Measurements from ENCODE around the gene ALK.

The ALK gene

GRCh38 chr2:29689666-29690065 lies 231.7 kb downstream of the ALK start:
- H3K36me3 ChIP-seq: no peaks in the 10 kb centered on the region
- no peaks in the 10 kb centered on the region for H3K4me1 ChIP-seq
- no peak overlapping the region for H3K9ac ChIP-seq
- TF ChIP-seq Cebpa-rat (IDR thresholded peaks at IDR 0.05): no peak
- no peaks in the 10 kb centered on the region for H4K20me1 ChIP-seq
- no peak overlapping the region for H3K27ac ChIP-seq
- no peak overlapping the region for H3K4me3 ChIP-seq
- peaks cover 6% of the 10 kb centered on the region for H3K9me3 ChIP-seq
- no peaks in the 10 kb centered on the region for H3K27me3 ChIP-seq
- H3K4me2 ChIP-seq: no peak overlapping the region

- Histone ChIP-seq H3K9ac (no peak overlapping the region), H3K4me3 (no peak overlapping the region), H3K27me3 (no peaks in the 10 kb centered on the region), H3K9me3 (peaks cover 6% of the 10 kb centered on the region), H4K20me1 (no peaks in the 10 kb centered on the region), H3K36me3 (no peaks in the 10 kb centered on the region), H3K27ac (no peak overlapping the region), H3K4me2 (no peak overlapping the region), H3K4me1 (no peaks in the 10 kb centered on the region)
- TF ChIP-seq Cebpa-rat (IDR thresholded peaks at IDR 0.05): no peak
These were observed 233.0 kb downstream of the ALK start for GRCh38 chr2:29688429-29688828.

- TF ChIP-seq Cebpa-rat (IDR thresholded peaks at IDR 0.05): no peak
- H3K27me3 ChIP-seq: no peaks in the 10 kb centered on the region
- H4K20me1 ChIP-seq: no peaks in the 10 kb centered on the region
- no peak overlapping the region for H3K9ac ChIP-seq
- peaks cover 2% of the 10 kb centered on the region for H3K9me3 ChIP-seq
- no peak overlapping the region for H3K4me2 ChIP-seq
- no peak overlapping the region for H3K27ac ChIP-seq
- H3K4me3 ChIP-seq: no peak overlapping the region
- no peaks in the 10 kb centered on the region for H3K36me3 ChIP-seq
- H3K4me1 ChIP-seq: no peaks in the 10 kb centered on the region
These were observed 234.3 kb downstream of the ALK start for GRCh38 chr2:29687121-29687520.

DNA sequence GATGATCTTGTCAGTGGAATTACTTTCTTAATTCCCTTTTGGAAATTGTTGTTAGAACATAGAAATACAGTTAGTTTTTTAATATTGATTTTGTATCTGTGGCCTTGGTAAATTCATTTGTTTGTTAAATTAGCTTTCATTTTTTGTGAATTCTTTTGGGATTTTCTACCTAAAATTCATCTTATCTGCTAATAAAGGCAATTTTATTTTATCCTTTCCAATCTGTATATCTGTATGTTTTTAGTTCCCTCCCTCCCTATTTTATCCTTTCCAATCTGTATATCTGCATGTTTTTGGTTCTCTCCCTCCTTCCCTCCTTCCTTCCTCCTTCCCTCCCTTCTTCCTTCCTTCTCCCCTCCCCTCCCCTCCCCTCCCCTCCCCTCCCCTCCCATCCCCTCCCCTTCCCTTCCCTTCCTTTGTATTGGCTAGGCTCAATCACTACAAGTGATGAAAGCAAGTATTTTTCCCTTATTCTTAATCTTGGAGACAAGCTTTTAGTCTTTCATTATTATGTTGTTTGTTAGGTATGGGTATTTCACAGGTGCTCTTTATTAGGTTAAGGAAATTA lies 244.4 kb downstream of the ALK start:
- Histone ChIP-seq H4K20me1 (no peaks in the 10 kb centered on the region), H3K36me3 (no peaks in the 10 kb centered on the region), H3K4me1 (no peaks in the 10 kb centered on the region), H3K4me3 (no peak overlapping the region), H3K9ac (no peak overlapping the region), H3K27me3 (no peaks in the 10 kb centered on the region), H3K27ac (no peak overlapping the region), H3K4me2 (no peak overlapping the region), H3K9me3 (no peaks in the 10 kb centered on the region)
- no peak for TF ChIP-seq Cebpa-rat (IDR thresholded peaks at IDR 0.05)

DNA sequence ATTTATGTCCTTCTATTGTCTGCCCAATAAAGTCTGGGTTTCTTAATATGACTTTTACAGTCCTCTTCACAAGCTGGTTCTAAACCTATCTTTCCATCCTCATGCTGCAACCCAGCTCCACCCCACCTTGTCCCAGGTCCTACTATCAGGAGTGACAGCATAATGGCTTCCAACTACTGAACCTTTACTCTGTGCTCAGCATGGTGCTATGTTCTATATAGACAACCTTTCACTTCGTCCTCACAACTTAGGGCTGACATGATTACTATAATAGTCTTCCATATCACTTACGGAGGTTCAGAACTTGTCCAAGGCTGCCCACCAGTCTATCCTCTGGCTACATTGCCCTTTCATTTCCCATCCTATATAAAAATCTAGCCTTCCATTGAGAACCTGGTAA lies 256.8 kb downstream of the ALK start:
- no peak for TF ChIP-seq Cebpa-rat (IDR thresholded peaks at IDR 0.05)
- H3K4me2 ChIP-seq: no peak overlapping the region
- H3K36me3 ChIP-seq: no peaks in the 10 kb centered on the region
- no peaks in the 10 kb centered on the region for H4K20me1 ChIP-seq
- no peaks in the 10 kb centered on the region for H3K27me3 ChIP-seq
- no peak overlapping the region for H3K4me3 ChIP-seq
- no peaks in the 10 kb centered on the region for H3K4me1 ChIP-seq
- no peak overlapping the region for H3K27ac ChIP-seq
- H3K9ac ChIP-seq: no peak overlapping the region
- peaks cover 4% of the 10 kb centered on the region; the same call in 1 of the 2 replicates for H3K9me3 ChIP-seq

DNA sequence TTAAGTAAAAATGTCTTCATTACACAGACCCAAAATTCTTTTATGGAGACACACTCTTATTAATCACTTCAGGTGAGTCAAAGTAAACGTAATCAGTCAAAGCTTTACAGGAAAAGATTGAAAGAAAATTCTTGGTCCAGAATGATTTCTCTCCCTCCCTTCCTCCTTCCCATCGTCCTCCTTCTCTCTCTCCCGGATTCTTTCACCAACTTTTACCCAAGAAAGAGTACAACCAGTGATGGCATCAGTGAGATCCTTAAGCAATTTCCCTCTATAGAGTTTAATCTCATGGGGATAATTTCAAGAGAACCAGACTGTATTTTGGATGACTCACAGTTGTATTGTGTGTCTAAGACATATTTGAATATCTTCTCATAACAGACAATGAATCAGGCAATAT lies 258.1 kb downstream of the ALK start:
- H3K4me1 ChIP-seq: no peaks in the 10 kb centered on the region
- H3K4me3 ChIP-seq: no peak overlapping the region
- H3K9ac ChIP-seq: no peak overlapping the region
- no peaks in the 10 kb centered on the region for H3K27me3 ChIP-seq
- H3K9me3 ChIP-seq: no peaks in the 10 kb centered on the region
- no peak overlapping the region for H3K27ac ChIP-seq
- TF ChIP-seq Cebpa-rat (IDR thresholded peaks at IDR 0.05): no peak
- no peaks in the 10 kb centered on the region for H4K20me1 ChIP-seq
- H3K36me3 ChIP-seq: no peaks in the 10 kb centered on the region
- no peak overlapping the region for H3K4me2 ChIP-seq

- Histone ChIP-seq H3K4me1 (no peaks in the 10 kb centered on the region), H4K20me1 (no peaks in the 10 kb centered on the region), H3K9me3 (no peaks in the 10 kb centered on the region), H3K9ac (no peak overlapping the region), H3K27ac (no peak overlapping the region), H3K4me3 (no peak overlapping the region), H3K36me3 (no peaks in the 10 kb centered on the region), H3K4me2 (no peak overlapping the region), H3K27me3 (no peaks in the 10 kb centered on the region)
- no peak for TF ChIP-seq Cebpa-rat (IDR thresholded peaks at IDR 0.05)
These were observed 258.5 kb downstream of the ALK start for GRCh38 chr2:29662861-29663260.

DNA sequence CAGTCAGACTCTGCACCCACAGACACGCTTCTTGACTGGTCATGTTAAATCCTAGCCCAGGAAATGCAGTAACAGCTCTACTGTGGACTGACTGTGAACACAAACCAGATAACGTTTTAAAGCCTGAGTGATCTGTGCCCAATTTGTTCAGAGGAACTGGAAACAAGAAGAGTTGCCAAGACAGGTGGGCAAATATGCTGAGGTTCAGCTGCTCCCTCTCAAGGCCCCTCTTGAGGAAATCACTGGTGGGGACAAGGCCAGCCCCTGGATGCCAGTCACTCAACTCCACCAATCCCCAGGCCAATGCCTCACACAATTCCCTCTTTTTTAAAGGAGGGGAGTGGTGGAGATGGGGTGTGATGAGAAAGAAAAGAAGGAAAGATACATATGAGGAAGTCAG lies 261.2 kb downstream of the ALK start:
- Histone ChIP-seq H3K9ac (no peak overlapping the region), H3K27me3 (no peaks in the 10 kb centered on the region), H3K9me3 (no peaks in the 10 kb centered on the region), H3K4me3 (no peak overlapping the region), H3K27ac (no peak overlapping the region), H4K20me1 (no peaks in the 10 kb centered on the region), H3K36me3 (no peaks in the 10 kb centered on the region), H3K4me2 (no peak overlapping the region), H3K4me1 (no peaks in the 10 kb centered on the region)
- no peak for TF ChIP-seq Cebpa-rat (IDR thresholded peaks at IDR 0.05)

GRCh38 chr2:29659178-29659577 lies 262.2 kb downstream of the ALK start:
- TF ChIP-seq Cebpa-rat (IDR thresholded peaks at IDR 0.05): no peak
- Histone ChIP-seq H3K9ac (no peak overlapping the region), H3K4me2 (no peak overlapping the region), H4K20me1 (no peaks in the 10 kb centered on the region), H3K9me3 (no peaks in the 10 kb centered on the region), H3K4me1 (no peaks in the 10 kb centered on the region), H3K4me3 (no peak overlapping the region), H3K27ac (no peak overlapping the region), H3K27me3 (no peaks in the 10 kb centered on the region), H3K36me3 (no peaks in the 10 kb centered on the region)

- no peak for TF ChIP-seq Cebpa-rat (IDR thresholded peaks at IDR 0.05)
- Histone ChIP-seq H3K4me2 (no peak overlapping the region), H3K27me3 (no peaks in the 10 kb centered on the region), H3K4me1 (no peaks in the 10 kb centered on the region), H3K4me3 (no peak overlapping the region), H3K9me3 (no peaks in the 10 kb centered on the region), H3K36me3 (no peaks in the 10 kb centered on the region), H3K27ac (no peak overlapping the region), H4K20me1 (no peaks in the 10 kb centered on the region), H3K9ac (no peak overlapping the region)
These were observed 263.7 kb downstream of the ALK start for GRCh38 chr2:29657674-29658073.

Data from BLaER1 (cell line).